KMS-11 (cell line): ENCODE data around the gene VPREB1.

ENCODE experiments used
- H2AFZ ChIP-seq: fragments of 200-600 bp; sonication (generic); 2 replicates; pipeline ENCODE4 v1.6.1; 2016; ENCODE audit warnings: antibody characterized with exemption, mixed run types, low read depth
- H3K27ac ChIP-seq: fragments of 200-600 bp; sonication (generic); 2 replicates; pipeline ENCODE4 v1.6.1; 2016; ENCODE audit warnings: mild to moderate bottlenecking, mixed run types
- H3K27me3 ChIP-seq: fragments of 200-600 bp; sonication (generic); 2 replicates; pipeline ENCODE4 v1.6.1; 2017; ENCODE audit warnings: mild to moderate bottlenecking, low read depth, mixed run types, moderate library complexity; ENCODE audit not compliant: insufficient read depth
- H3K36me3 ChIP-seq: fragments of 200-600 bp; sonication (generic); 2 replicates; pipeline ENCODE4 v1.6.1; 2017; ENCODE audit warnings: mild to moderate bottlenecking, mixed run types; ENCODE audit not compliant: insufficient read depth
- H3K4me1 ChIP-seq: fragments of 200-600 bp; sonication (generic); 2 replicates; pipeline ENCODE4 v1.6.1; 2016; ENCODE audit warnings: mild to moderate bottlenecking, low read depth, mixed run types; ENCODE audit not compliant: poor library complexity, severe bottlenecking
- H3K4me2 ChIP-seq: fragments of 200-600 bp; sonication (generic); 2 replicates; pipeline ENCODE4 v1.7.0; 2016; ENCODE audit warnings: mild to moderate bottlenecking, mixed run types
- H3K4me3 ChIP-seq: fragments of 200-600 bp; sonication (generic); IDR thresholded peaks from 2 replicates; pipeline ENCODE4 v1.6.1; 2017; ENCODE audit warnings: low read depth, low read length, mixed read lengths; ENCODE audit not compliant: insufficient read depth
- H3K79me2 ChIP-seq: fragments of 200-600 bp; sonication (generic); 2 replicates; pipeline ENCODE4 v1.6.1; 2016; ENCODE audit warnings: low read depth, mixed run types; ENCODE audit not compliant: insufficient read depth
- H3K9ac ChIP-seq: fragments of 200-600 bp; sonication (generic); 2 replicates; pipeline ENCODE4 v1.6.1; 2016; ENCODE audit warnings: mild to moderate bottlenecking, mixed run types
- H4K20me1 ChIP-seq: fragments of 200-600 bp; sonication (generic); 2 replicates; pipeline ENCODE4 v1.6.1; 2016; ENCODE audit warnings: mild to moderate bottlenecking, mixed run types; ENCODE audit not compliant: insufficient read depth
- TF ChIP-seq, protein P1 (sequence below): fragments of 200-600 bp; sonication (generic); conservative IDR thresholded peaks from 2 replicates; pipeline ENCODE4 v1.6.1; 2017; ENCODE audit warnings: low read depth, mild to moderate bottlenecking, antibody characterized with exemption, low read length, moderate library complexity, mixed read lengths

The VPREB1 gene

DNA sequence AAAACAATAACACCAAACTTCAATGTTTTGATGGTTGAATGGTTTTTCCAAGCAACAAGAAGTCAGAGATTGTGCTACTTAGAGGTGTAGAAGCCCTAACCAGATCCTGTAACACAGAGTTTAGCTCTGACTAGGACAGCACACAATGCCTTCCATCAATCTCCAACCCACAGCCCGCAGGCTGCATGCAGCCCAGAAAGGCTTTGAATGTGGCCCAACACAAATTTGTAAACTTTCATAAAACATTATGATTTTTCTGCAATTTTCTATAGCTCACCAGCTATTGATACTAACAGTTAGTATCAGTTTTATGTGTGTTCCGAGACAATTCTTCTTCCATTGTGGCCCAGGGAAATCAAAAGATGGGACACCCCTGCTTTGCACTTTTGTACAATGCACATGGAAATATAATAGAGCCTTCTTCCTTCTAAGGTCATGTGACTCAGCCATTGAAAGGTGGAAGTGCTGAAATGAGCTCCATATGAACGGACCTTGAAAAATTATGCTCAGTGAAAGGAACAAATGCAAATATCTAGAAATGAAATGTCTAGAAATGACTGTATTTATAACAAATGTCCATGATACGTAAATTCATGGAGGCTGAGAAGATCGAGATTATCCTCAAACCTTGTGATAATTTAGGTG is 47.6 kb upstream of the VPREB1 start:
- Histone ChIP-seq H3K79me2 (no peaks in the 10 kb centered on the region), H2AFZ (no peak overlapping the region), H4K20me1 (no peaks in the 10 kb centered on the region), H3K27me3 (no peaks in the 10 kb centered on the region), H3K4me1 (peaks cover 15% of the 10 kb centered on the region), H3K4me3 (no peak overlapping the region), H3K27ac (no peak overlapping the region), H3K4me2 (no peak overlapping the region), H3K9ac (no peak overlapping the region), H3K36me3 (no peaks in the 10 kb centered on the region)
- TF ChIP-seq, protein P1, sequence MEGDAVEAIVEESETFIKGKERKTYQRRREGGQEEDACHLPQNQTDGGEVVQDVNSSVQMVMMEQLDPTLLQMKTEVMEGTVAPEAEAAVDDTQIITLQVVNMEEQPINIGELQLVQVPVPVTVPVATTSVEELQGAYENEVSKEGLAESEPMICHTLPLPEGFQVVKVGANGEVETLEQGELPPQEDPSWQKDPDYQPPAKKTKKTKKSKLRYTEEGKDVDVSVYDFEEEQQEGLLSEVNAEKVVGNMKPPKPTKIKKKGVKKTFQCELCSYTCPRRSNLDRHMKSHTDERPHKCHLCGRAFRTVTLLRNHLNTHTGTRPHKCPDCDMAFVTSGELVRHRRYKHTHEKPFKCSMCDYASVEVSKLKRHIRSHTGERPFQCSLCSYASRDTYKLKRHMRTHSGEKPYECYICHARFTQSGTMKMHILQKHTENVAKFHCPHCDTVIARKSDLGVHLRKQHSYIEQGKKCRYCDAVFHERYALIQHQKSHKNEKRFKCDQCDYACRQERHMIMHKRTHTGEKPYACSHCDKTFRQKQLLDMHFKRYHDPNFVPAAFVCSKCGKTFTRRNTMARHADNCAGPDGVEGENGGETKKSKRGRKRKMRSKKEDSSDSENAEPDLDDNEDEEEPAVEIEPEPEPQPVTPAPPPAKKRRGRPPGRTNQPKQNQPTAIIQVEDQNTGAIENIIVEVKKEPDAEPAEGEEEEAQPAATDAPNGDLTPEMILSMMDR, result no peak

DNA sequence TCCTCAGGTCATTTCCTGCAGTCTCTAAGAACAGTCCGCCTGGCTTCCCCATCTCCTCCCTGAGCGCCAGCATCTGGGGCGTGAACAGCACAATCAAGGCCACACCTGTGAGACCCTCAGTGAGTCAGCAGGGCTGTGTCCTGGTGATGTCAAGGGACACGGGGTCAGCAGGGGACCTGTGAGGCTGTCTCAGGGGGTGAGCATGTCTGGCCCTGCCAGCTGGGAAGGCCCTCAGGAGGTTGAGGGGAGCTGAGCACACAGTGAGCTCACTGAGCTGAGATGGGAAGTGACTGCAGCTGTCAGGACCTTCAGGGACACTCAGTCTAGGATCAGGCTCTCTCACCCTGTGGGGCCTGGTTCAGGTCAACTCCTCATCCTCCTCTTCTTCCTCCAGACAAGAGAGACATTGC is 46.6 kb upstream of the VPREB1 start:
- no peaks in the 10 kb centered on the region for H4K20me1 ChIP-seq
- H2AFZ ChIP-seq, result no peak overlapping the region
- TF ChIP-seq, protein P1, result no peak
- peaks cover 15% of the 10 kb centered on the region for H3K4me1 ChIP-seq
- H3K27me3 ChIP-seq, result no peaks in the 10 kb centered on the region
- H3K27ac ChIP-seq, result no peak overlapping the region
- H3K9ac ChIP-seq, result no peak overlapping the region
- no peaks in the 10 kb centered on the region for H3K79me2 ChIP-seq
- H3K4me2 ChIP-seq, result no peak overlapping the region
- H3K4me3 ChIP-seq, result no peak overlapping the region
- no peaks in the 10 kb centered on the region for H3K36me3 ChIP-seq

DNA sequence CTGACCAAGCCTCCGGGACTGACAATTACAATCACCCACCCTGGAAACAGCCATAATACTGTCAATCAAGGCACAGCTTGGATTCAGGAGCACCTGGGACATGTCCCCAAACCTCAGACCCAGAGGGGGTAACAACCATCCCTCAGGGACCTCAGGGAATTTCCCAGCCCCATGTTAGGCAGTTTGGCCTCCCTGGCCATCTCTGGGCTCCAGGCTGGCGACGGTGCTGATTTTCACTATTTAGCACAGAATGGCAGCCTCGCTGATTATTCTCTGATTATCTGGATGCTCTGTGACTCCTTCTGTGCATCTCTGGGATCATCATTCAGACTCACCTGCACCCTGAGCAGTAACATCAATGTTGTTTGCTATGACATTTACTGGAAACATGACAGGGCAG is 45.8 kb upstream of the VPREB1 start:
- H3K27me3 ChIP-seq, result no peaks in the 10 kb centered on the region
- no peaks in the 10 kb centered on the region for H3K36me3 ChIP-seq
- no peak overlapping the region for H3K9ac ChIP-seq
- H3K4me1 ChIP-seq, result peaks cover 15% of the 10 kb centered on the region
- H2AFZ ChIP-seq, result no peak overlapping the region
- no peak overlapping the region for H3K4me3 ChIP-seq
- H3K79me2 ChIP-seq, result no peaks in the 10 kb centered on the region
- H4K20me1 ChIP-seq, result no peaks in the 10 kb centered on the region
- H3K4me2 ChIP-seq, result no peak overlapping the region
- TF ChIP-seq, protein P1, result no peak
- no peak overlapping the region for H3K27ac ChIP-seq

DNA sequence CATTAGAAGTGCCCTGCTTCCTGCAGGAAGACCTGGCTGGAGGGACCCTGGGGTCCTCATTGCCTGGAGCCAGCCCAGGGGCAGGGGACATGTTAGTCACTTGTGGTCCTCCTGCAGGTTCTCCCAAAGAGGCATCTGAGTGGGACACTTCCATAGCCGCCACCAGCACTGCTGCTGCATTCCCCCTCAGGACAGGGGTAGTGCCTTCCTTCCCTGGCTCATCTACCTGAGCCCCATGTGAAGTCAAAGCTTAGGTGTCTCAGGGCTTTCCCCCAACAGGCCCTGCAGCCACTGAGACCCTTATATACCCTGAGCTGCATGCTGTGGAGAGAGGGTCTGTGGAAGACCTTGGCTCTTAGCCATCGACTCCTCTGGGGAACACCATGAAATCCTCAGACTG is 45.0 kb upstream of the VPREB1 start:
- Histone ChIP-seq H4K20me1 (no peaks in the 10 kb centered on the region), H3K27ac (no peak overlapping the region), H3K36me3 (no peaks in the 10 kb centered on the region), H3K4me1 (peaks cover 15% of the 10 kb centered on the region), H3K9ac (no peak overlapping the region), H3K27me3 (no peaks in the 10 kb centered on the region), H3K4me3 (no peak overlapping the region), H2AFZ (no peak overlapping the region), H3K79me2 (no peaks in the 10 kb centered on the region), H3K4me2 (no peak overlapping the region)
- TF ChIP-seq, protein P1, result no peak
